HepG2 (cell line): Measurements from ENCODE around the gene CMTM1. TPM values are rescaled to one million over a fixed set of nuclear protein-coding genes. Genes with fewer than 3 reads are reported as not detected.

Experiments
- ADNP ChIP-seq: sonication (generic); formaldehyde crosslinking; IDR thresholded peaks from 2 replicates; pipeline ENCODE4 v1.4.0; 2020; ENCODE audit warnings: missing genetic modification reagents
- HNF4G ChIP-seq, 2 experiments: sonication (generic) in 1 of 2; formaldehyde crosslinking in 1 of 2; IDR thresholded peaks; 2 replicates each; pipeline versions ENCODE4 v1.4.0 to v1.6.1; 2011 to 2020; ENCODE audit warnings: borderline replicate concordance in 2 of 2, low read depth in 2 of 2, mild to moderate bottlenecking in 2 of 2, low read length in 1 of 2, missing genetic modification reagents in 1 of 2, moderate library complexity in 1 of 2
- KLF13 ChIP-seq: sonication (generic); formaldehyde crosslinking; IDR thresholded peaks from 2 replicates; pipeline ENCODE4 v1.4.0; 2020; ENCODE audit warnings: mild to moderate bottlenecking, missing genetic modification reagents
- MIXL1 ChIP-seq: IDR thresholded peaks from 2 replicates; pipeline ENCODE4 v1.6.1; 2016
- MZF1 ChIP-seq: sonication (generic); formaldehyde crosslinking; IDR thresholded peaks from 2 replicates; pipeline ENCODE4 v1.8.1; 2023; ENCODE audit warnings: mild to moderate bottlenecking, missing genetic modification reagents, borderline replicate concordance
- POLR2AphosphoS2 ChIP-seq: IDR thresholded peaks from 2 replicates; pipeline ENCODE4 v1.6.1; 2011; ENCODE audit warnings: low read depth, low read length, improper control_type of control experiment
- YY1 ChIP-seq: IDR thresholded peaks from 2 replicates; pipeline ENCODE4 v1.6.1; 2011; ENCODE audit warnings: low read length, low read depth, moderate library complexity, mild to moderate bottlenecking; ENCODE audit not compliant: insufficient read depth, insufficient replicate concordance
- ZC3H4 ChIP-seq: sonication (generic); formaldehyde crosslinking; IDR thresholded peaks from 2 replicates; pipeline ENCODE4 v1.4.0; 2020; ENCODE audit warnings: missing genetic modification reagents, borderline replicate concordance
- ZFP37 ChIP-seq: sonication (generic); formaldehyde crosslinking; IDR thresholded peaks from 2 replicates; pipeline ENCODE4 v1.4.0; 2020; ENCODE audit warnings: missing genetic modification reagents, borderline replicate concordance
- ZMYM4 ChIP-seq: sonication (generic); formaldehyde crosslinking; IDR thresholded peaks from 2 replicates; pipeline ENCODE4 v1.8.1; 2023; ENCODE audit warnings: mild to moderate bottlenecking, missing genetic modification reagents
- ZNF24 ChIP-seq: fragments of 450-650 bp; IDR thresholded peaks from 2 replicates; pipeline ENCODE4 v1.6.1; 2017; ENCODE audit warnings: antibody characterized with exemption, mild to moderate bottlenecking
- ZNF383 ChIP-seq: sonication (generic); formaldehyde crosslinking; IDR thresholded peaks from 2 replicates; pipeline ENCODE4 v1.4.0; 2020; ENCODE audit warnings: missing genetic modification reagents, mild to moderate bottlenecking, borderline replicate concordance
- ZNF567 ChIP-seq: sonication (generic); formaldehyde crosslinking; IDR thresholded peaks from 2 replicates; pipeline ENCODE4 v1.8.1; 2023; ENCODE audit warnings: mild to moderate bottlenecking, missing genetic modification reagents, borderline replicate concordance
- ZNF607 ChIP-seq: sonication (generic); formaldehyde crosslinking; IDR thresholded peaks from 2 replicates; pipeline ENCODE4 v1.5.1; 2020; ENCODE audit warnings: missing genetic modification reagents, mild to moderate bottlenecking, borderline replicate concordance
- polyA plus RNA-seq, 8 experiments: library from polyadenylated mRNA; depleted of rRNA in 3 of 8; stranded (reverse) in 7 of 8; unstranded in 1 of 8; fragments of >200 nt; fragmentation: Illumina TruSeq in 4 of 8; extraction: Trizol in 4 of 8; gene quantifications; 2 replicates each; pipeline versions ENCODE4 v1.2.1 to v1.2.3, GENCODE V29; 2011 to 2016; ENCODE audit warnings: low read depth in 4 of 8, missing spikeins in 1 of 8, mixed read lengths in 1 of 8; ENCODE audit not compliant: insufficient read depth in 1 of 8
- total RNA-seq, 5 experiments: library from RNA; depleted of rRNA; stranded (reverse); fragments of >200 nt; fragmentation: Illumina TruSeq; extraction: Trizol; gene quantifications; 2 replicates each; pipeline ENCODE4 v1.2.3, GENCODE V29; 2016; ENCODE audit warnings: low read depth in 1 of 5
- TF ChIP-seq, protein P1 (sequence below): IDR thresholded peaks from 2 replicates; pipeline ENCODE4 v1.6.1; 2016
- TF ChIP-seq, protein P2 (sequence below): IDR thresholded peaks from 2 replicates; pipeline ENCODE4 v1.6.1; 2018; ENCODE audit warnings: missing genetic modification reagents, mild to moderate bottlenecking, missing compliant biosample characterization
- TF ChIP-seq, protein P3 (sequence below), 2 experiments: IDR thresholded peaks; 2 replicates each; pipeline ENCODE4 v1.6.1; 2011 to 2012; ENCODE audit warnings: low read length in 2 of 2, borderline replicate concordance in 1 of 2, low read depth in 1 of 2, mild to moderate bottlenecking in 1 of 2, moderate library complexity in 1 of 2
- TF ChIP-seq, protein P4 (sequence below): sonication (generic); formaldehyde crosslinking; conservative IDR thresholded peaks from 2 replicates; pipeline ENCODE4 v1.4.0; 2020; ENCODE audit warnings: missing genetic modification reagents
- TF ChIP-seq, protein P5 (sequence below): sonication (generic); formaldehyde crosslinking; IDR thresholded peaks from 2 replicates; pipeline ENCODE4 v1.5.0; 2020; ENCODE audit warnings: missing genetic modification reagents
- TF ChIP-seq, protein P6 (sequence below): sonication (generic); formaldehyde crosslinking; IDR thresholded peaks from 2 replicates; pipeline ENCODE4 v1.4.0; 2020; ENCODE audit warnings: low read depth, mild to moderate bottlenecking, missing genetic modification reagents

CMTM1 gene
- total and polyA plus RNA-seq, 2 of the 13 experiments (the other 11 are each of a cell fraction or from before 2014, with no cell fraction given): 1.7 to 2.9 TPM

DNA sequence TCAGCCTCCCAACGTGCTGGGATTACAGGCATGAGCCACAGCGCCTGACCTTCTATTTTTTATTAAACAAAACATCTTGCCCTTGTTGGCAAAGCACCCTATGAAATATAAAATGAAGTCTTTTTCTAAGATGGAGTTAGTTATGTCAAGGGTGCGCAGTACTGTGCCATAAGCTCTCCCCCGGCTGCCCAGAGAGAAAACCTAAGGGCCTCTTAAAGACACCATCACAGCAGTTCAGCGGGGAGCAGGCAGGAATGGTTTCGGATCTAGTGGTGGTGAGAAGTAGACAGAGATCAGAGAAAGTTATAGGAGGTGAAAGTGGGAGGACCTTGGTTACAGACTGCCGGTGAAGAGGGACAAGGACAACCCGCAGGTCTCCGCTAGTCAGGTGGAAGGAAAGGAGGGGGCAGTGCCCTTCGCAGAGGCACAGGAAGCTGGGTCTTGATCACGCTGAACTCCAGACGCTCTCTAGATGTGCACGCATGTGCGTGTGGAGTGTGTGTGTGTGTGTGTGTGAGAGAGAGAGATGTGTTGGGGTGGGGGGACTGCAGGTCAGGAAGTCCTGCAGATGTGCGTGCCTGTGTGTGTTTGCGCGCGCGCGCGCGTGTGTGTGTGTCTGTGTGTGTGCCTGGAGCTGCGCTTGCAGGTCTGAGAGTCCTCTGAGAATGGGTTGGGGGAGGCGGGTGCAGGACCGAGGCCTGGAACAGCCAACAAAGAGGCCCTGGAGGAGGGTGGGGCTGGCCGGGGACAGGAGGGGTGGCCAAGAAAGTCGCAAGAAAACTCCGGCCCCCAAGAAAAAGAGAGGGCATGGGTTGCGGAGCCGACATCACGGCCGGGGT lies 37.5 kb downstream of the CMTM1 start (continued):
- TF ChIP-seq, protein P1, sequence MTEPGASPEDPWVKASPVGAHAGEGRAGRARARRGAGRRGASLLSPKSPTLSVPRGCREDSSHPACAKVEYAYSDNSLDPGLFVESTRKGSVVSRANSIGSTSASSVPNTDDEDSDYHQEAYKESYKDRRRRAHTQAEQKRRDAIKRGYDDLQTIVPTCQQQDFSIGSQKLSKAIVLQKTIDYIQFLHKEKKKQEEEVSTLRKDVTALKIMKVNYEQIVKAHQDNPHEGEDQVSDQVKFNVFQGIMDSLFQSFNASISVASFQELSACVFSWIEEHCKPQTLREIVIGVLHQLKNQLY: peak; percentile 52; the same call in 1 of the 2 replicates
- TF ChIP-seq ZFP37 (no peak), ZNF383 (no peak), HNF4G (IDR thresholded peaks at IDR 0.05; ENCODE audit: borderline replicate concordance, low read depth, low read length) (no peak), HNF4G (CRISPR knock-in tag; IDR thresholded peaks at IDR 0.05; ENCODE audit: borderline replicate concordance, low read depth) (peak; percentile 73; the same call in 1 of the 2 replicates), ZC3H4 (CRISPR knock-in tag) (no peak), MIXL1 (CRISPR knock-in tag) (0 out of 2 replicates have a peak, but pooled peaks have one; percentile 16), ADNP (CRISPR knock-in tag) (0 out of 2 replicates have a peak, but pooled peaks have one; percentile 32), ZNF607 (CRISPR knock-in tag) (no peak), MZF1 (no peak), ZNF567 (CRISPR knock-in tag) (no peak), YY1 (no peak), KLF13 (CRISPR knock-in tag) (peak; percentile 34; the same call in 1 of the 2 replicates), ZMYM4 (CRISPR knock-in tag) (peak; percentile 12; the same call in 1 of the 2 replicates), POLR2AphosphoS2 (no peak), ZNF24 (no peak)
- TF ChIP-seq, protein P2, sequence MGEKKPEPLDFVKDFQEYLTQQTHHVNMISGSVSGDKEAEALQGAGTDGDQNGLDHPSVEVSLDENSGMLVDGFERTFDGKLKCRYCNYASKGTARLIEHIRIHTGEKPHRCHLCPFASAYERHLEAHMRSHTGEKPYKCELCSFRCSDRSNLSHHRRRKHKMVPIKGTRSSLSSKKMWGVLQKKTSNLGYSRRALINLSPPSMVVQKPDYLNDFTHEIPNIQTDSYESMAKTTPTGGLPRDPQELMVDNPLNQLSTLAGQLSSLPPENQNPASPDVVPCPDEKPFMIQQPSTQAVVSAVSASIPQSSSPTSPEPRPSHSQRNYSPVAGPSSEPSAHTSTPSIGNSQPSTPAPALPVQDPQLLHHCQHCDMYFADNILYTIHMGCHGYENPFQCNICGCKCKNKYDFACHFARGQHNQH (CRISPR knock-in tag): 0 out of 2 replicates have a peak, but pooled peaks have one; percentile 48
- TF ChIP-seq, protein P3, sequence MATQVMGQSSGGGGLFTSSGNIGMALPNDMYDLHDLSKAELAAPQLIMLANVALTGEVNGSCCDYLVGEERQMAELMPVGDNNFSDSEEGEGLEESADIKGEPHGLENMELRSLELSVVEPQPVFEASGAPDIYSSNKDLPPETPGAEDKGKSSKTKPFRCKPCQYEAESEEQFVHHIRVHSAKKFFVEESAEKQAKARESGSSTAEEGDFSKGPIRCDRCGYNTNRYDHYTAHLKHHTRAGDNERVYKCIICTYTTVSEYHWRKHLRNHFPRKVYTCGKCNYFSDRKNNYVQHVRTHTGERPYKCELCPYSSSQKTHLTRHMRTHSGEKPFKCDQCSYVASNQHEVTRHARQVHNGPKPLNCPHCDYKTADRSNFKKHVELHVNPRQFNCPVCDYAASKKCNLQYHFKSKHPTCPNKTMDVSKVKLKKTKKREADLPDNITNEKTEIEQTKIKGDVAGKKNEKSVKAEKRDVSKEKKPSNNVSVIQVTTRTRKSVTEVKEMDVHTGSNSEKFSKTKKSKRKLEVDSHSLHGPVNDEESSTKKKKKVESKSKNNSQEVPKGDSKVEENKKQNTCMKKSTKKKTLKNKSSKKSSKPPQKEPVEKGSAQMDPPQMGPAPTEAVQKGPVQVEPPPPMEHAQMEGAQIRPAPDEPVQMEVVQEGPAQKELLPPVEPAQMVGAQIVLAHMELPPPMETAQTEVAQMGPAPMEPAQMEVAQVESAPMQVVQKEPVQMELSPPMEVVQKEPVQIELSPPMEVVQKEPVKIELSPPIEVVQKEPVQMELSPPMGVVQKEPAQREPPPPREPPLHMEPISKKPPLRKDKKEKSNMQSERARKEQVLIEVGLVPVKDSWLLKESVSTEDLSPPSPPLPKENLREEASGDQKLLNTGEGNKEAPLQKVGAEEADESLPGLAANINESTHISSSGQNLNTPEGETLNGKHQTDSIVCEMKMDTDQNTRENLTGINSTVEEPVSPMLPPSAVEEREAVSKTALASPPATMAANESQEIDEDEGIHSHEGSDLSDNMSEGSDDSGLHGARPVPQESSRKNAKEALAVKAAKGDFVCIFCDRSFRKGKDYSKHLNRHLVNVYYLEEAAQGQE (IDR thresholded peaks at IDR 0.05; ENCODE audit: borderline replicate concordance in 1 of 2, low read depth in 1 of 2, low read length in 2 of 2): no peak; a peak in 1 of 4 replicates
- TF ChIP-seq, protein P4, sequence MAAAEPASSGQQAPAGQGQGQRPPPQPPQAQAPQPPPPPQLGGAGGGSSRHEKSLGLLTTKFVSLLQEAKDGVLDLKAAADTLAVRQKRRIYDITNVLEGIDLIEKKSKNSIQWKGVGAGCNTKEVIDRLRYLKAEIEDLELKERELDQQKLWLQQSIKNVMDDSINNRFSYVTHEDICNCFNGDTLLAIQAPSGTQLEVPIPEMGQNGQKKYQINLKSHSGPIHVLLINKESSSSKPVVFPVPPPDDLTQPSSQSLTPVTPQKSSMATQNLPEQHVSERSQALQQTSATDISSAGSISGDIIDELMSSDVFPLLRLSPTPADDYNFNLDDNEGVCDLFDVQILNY (CRISPR knock-in tag): no peak
- TF ChIP-seq, protein P5, sequence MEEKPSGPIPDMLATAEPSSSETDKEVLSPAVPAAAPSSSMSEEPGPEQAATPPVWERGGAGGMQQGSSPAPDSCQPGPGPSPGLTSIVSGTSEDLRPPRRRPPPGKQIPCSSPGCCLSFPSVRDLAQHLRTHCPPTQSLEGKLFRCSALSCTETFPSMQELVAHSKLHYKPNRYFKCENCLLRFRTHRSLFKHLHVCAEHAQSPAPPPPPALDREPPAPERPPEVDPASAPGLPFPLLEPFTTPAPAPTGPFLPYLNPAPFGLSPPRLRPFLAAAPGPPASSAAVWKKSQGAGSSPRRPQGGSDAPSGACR (CRISPR knock-in tag): peak; percentile 66; the same call in 1 of the 2 replicates
- TF ChIP-seq, protein P6, sequence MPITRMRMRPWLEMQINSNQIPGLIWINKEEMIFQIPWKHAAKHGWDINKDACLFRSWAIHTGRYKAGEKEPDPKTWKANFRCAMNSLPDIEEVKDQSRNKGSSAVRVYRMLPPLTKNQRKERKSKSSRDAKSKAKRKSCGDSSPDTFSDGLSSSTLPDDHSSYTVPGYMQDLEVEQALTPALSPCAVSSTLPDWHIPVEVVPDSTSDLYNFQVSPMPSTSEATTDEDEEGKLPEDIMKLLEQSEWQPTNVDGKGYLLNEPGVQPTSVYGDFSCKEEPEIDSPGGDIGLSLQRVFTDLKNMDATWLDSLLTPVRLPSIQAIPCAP (CRISPR knock-in tag): 0 out of 2 replicates have a peak, but pooled peaks have one; percentile 18
